ENCODE results near the gene SV2B.

GRCh38 chr15:91171334-91171733 is 71.3 kb downstream of the SV2B start:
- TF ChIP-seq CTCF (IDR thresholded peaks at IDR 0.05) (no peak), POLR2A (IDR thresholded peaks at IDR 0.05) (no peak), POLR2AphosphoS5 (IDR thresholded peaks at IDR 0.05) (no peak), EP300 (IDR thresholded peaks at IDR 0.05) (no peak)

Data from upper lobe of left lung (tissue), 4 donors.